ENCODE measurements around the gene UBTF. TPM values are rescaled to one million over a fixed set of nuclear protein-coding genes. Genes with fewer than 3 reads are reported as not detected.

The UBTF gene
- total RNA-seq, 1 donor from 2014 or later, result 23.7 TPM

DNA sequence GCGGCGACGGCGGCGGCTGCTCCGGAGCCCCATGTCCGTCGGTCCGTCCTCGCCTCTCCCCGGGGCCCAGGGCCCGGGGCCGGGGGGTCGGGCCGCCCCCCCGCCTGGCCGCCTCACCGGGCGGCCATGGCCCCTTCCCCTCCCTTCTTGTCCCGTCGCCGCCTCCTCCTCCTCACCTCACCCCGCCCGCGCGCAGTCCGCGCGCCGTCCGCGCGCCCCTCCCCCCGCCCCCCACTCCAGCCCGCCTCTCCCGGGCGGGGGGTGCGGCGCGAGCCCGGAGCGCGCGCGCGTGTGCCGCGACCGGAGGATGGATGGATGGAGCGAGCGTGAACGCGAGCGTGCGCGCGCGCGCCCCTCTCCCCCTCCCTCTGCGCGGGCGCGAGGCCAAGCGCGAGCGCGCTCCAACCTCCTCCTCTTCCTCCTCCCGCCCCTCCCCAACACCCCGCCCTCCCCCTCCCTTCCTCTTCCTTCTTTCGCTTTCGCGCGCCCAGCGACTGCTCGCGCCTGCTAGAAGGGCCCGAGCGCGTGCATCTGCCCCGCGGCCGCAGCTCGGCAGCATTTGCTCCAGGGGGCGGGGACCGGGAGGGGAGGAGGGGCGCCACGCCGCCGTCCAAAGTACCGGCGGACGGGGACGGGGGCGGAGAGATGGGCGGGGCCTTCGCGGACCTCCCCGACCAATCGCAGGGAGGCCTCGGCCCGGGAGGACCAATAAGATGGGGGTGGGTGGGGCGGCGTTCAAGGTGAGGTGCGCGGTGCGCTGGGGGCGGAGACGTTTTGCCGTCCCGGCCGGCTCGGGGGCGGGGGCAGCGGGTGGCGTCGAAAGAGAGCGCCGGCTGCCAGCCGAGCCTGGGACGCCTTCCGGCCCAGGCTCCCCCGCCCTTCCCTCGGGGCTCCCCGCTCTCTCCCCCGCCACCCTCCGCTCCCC, 19.7 kb downstream of the UBTF start, which contains the start of gene ATXN7L3:
Gene ATXN7L3 (minus strand): TSS at position 332 of the 925 bp plus-strand sequence. CDS start 1,814 bp downstream, outside the sequence.
- Mint-ChIP-seq H3K27ac (peak within 1 kb of the TSS; percentile 81), H3K9me3 (no peaks in the 10 kb centered on the region), H3K27me3 (ENCODE audit: insufficient read depth, low read depth) (peaks cover 10% of the 10 kb centered on the region), H3K4me1 (peaks cover 24% of the 10 kb centered on the region), H3K36me3 (peaks cover 15% of the 10 kb centered on the region), H3K4me3 (peak within 1 kb of the TSS; percentile 94)
- Histone ChIP-seq H3K9me3 (ENCODE audit: low read depth) (no peaks in the 10 kb centered on the region), H3K79me2 (ENCODE audit: low read depth) (peaks cover 26% of the 10 kb centered on the region), H3K4me3 (peak within 1 kb of the TSS; percentile 87), H4K20me1 (ENCODE audit: low read depth) (peaks cover 7% of the 10 kb centered on the region), H3K4me2 (peak within 1 kb of the TSS; percentile 94), H3K4me1 (peaks cover 7% of the 10 kb centered on the region), H3F3A (ENCODE audit: low read depth) (peaks cover 49% of the 10 kb centered on the region), H3K9ac (peak within 1 kb of the TSS; percentile 70), H3K27me3 (no peaks in the 10 kb centered on the region), H3K27ac (peak within 1 kb of the TSS; percentile 91), H2AFZ (replicated peaks) (no peak within 1 kb of the TSS), H3K36me3 (peaks cover 4% of the 10 kb centered on the region)
- TF ChIP-seq, protein P1, sequence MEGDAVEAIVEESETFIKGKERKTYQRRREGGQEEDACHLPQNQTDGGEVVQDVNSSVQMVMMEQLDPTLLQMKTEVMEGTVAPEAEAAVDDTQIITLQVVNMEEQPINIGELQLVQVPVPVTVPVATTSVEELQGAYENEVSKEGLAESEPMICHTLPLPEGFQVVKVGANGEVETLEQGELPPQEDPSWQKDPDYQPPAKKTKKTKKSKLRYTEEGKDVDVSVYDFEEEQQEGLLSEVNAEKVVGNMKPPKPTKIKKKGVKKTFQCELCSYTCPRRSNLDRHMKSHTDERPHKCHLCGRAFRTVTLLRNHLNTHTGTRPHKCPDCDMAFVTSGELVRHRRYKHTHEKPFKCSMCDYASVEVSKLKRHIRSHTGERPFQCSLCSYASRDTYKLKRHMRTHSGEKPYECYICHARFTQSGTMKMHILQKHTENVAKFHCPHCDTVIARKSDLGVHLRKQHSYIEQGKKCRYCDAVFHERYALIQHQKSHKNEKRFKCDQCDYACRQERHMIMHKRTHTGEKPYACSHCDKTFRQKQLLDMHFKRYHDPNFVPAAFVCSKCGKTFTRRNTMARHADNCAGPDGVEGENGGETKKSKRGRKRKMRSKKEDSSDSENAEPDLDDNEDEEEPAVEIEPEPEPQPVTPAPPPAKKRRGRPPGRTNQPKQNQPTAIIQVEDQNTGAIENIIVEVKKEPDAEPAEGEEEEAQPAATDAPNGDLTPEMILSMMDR (IDR thresholded peaks at IDR 0.05), result no peak
- TF ChIP-seq EZH2 (IDR thresholded peaks at IDR 0.05) (no peak), EZH2phosphoT487 (IDR thresholded peaks at IDR 0.05) (no peak)
- DNase-seq (ENCODE audit: low spot score), result peak; percentile 99

DNA sequence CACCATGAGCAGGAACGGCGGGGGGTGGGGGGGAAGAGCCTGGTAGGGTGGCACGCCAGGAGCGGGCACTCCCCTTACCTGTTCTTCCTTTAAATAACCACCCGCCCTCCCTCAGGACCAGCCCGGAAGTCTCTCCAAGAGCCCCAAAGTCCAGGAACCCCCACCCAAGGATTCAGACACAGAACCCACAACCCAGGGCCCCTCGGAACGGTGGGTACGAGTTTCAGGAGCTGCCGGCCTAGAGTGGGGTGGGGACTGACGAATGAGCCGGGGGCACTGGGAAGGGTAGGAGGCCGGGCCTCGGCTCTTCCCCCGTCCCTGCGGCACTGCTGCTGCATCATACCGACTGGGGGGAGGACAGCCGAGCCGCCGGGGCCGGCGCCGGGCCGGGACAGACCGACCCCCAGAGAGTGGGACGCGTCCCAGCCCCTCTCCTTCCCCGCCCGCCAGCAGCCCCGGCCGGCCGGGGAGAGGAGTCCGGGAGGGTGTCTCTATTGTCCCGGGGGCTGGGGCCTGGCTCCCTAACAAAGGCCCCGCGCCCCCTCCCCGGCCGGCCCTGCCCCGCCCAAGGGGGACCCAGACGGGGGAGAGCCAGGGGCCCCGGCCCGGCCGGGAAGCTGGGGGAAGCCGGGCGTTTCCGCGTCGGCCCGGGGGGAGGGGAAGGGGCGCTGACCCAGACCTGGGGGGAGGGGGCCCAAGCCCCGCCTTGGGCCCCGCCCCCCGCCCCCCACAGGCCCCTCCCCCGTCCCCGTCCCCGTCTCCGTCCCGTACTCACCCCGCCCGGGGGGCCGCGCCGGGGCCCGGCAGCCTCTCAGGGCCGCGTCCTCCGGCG, 20.5 kb downstream of the UBTF start:
- Histone ChIP-seq H4K20me1 (ENCODE audit: low read depth) (peaks cover 7% of the 10 kb centered on the region), H3F3A (ENCODE audit: low read depth) (peaks cover 42% of the 10 kb centered on the region), H3K79me2 (ENCODE audit: low read depth) (peaks cover 26% of the 10 kb centered on the region), H3K4me1 (peaks cover 7% of the 10 kb centered on the region), H2AFZ (replicated peaks) (no peak overlapping the region), H3K9me3 (ENCODE audit: low read depth) (no peaks in the 10 kb centered on the region), H3K36me3 (peaks cover 4% of the 10 kb centered on the region), H3K9ac (peak overlapping the region; percentile 70), H3K27ac (peak overlapping the region; percentile 91), H3K27me3 (no peaks in the 10 kb centered on the region), H3K4me2 (peak overlapping the region; percentile 94), H3K4me3 (peak overlapping the region; percentile 87)
- peaks cover 19% of the 10 kb centered on the region for H3K36me3 Mint-ChIP-seq
- no peak for TF ChIP-seq EZH2phosphoT487 (IDR thresholded peaks at IDR 0.05)
- no peak overlapping the region for H3K27ac Mint-ChIP-seq
- H3K4me1 Mint-ChIP-seq, result peaks cover 24% of the 10 kb centered on the region
- DNase-seq (ENCODE audit: low spot score), result peak; percentile 89
- peak overlapping the region; percentile 86 for H3K4me3 Mint-ChIP-seq
- no peaks in the 10 kb centered on the region for H3K9me3 Mint-ChIP-seq
- H3K27me3 Mint-ChIP-seq (ENCODE audit: insufficient read depth, low read depth), result peaks cover 10% of the 10 kb centered on the region

DNA sequence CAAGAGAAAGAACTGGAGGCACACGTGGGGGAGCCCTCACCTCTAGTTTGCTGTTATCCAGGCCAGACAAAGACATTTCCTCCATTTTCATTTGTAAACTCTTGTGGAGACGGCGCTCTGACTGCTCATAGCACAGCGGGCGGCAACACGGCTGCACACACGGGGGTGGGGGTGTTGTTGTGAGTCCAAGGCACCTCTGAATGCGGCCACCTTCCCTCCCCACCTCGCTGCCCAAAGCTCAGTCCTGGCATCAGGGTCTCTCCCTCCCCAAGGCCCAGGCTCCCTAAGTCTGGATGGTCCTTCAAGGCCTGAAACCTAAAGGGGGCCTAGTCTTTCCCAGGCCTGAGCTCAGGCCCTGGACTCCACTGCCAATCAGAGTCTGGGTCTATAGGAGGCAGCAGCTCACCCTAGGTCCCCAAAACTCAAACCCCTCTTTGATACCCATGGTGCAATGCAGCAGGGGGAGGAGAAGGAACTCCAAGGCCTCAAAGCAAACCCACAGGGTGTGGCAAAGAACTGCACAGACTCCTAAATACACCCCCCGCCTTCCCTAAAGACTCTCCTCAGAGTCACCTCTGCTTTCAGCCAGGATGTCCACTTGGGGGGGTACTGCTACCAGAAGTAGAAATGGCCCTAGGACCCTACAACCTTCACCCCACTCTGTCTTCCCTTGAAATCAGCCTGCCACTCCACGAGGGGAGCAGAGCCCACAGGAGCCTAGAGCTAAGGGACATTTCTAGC, 21.3 kb downstream of the UBTF start:
- Histone ChIP-seq H3K36me3 (peaks cover 4% of the 10 kb centered on the region), H3K79me2 (ENCODE audit: low read depth) (peaks cover 26% of the 10 kb centered on the region), H3K9ac (peak overlapping the region; percentile 70), H3K4me3 (peak overlapping the region; percentile 87), H3K27ac (peak overlapping the region; percentile 11), H3K4me1 (peaks cover 7% of the 10 kb centered on the region), H3K27me3 (no peaks in the 10 kb centered on the region), H2AFZ (replicated peaks) (no peak overlapping the region), H3F3A (ENCODE audit: low read depth) (peaks cover 35% of the 10 kb centered on the region), H3K9me3 (ENCODE audit: low read depth) (no peaks in the 10 kb centered on the region), H3K4me2 (peak overlapping the region; percentile 94), H4K20me1 (ENCODE audit: low read depth) (peaks cover 7% of the 10 kb centered on the region)
- H3K36me3 Mint-ChIP-seq, result peaks cover 19% of the 10 kb centered on the region
- no peaks in the 10 kb centered on the region for H3K9me3 Mint-ChIP-seq
- peak overlapping the region; percentile 42 for H3K27ac Mint-ChIP-seq
- DNase-seq (ENCODE audit: low spot score), result peak; percentile 45
- H3K4me1 Mint-ChIP-seq, result peaks cover 19% of the 10 kb centered on the region
- peaks cover 8% of the 10 kb centered on the region for H3K27me3 Mint-ChIP-seq (ENCODE audit: insufficient read depth, low read depth)
- H3K4me3 Mint-ChIP-seq, result peak overlapping the region; percentile 86
- no peak for TF ChIP-seq EZH2 (IDR thresholded peaks at IDR 0.05)
- TF ChIP-seq, protein P1 (IDR thresholded peaks at IDR 0.05), result no peak
- no peak for TF ChIP-seq EZH2phosphoT487 (IDR thresholded peaks at IDR 0.05)

All from neural progenitor cell (in vitro differentiated cells).